ENCODE measurements around the gene MAPK9.
A peak's percentile ranks its signal among the peaks of the same experiment; 100 is the strongest.

The MAPK9 gene

DNA sequence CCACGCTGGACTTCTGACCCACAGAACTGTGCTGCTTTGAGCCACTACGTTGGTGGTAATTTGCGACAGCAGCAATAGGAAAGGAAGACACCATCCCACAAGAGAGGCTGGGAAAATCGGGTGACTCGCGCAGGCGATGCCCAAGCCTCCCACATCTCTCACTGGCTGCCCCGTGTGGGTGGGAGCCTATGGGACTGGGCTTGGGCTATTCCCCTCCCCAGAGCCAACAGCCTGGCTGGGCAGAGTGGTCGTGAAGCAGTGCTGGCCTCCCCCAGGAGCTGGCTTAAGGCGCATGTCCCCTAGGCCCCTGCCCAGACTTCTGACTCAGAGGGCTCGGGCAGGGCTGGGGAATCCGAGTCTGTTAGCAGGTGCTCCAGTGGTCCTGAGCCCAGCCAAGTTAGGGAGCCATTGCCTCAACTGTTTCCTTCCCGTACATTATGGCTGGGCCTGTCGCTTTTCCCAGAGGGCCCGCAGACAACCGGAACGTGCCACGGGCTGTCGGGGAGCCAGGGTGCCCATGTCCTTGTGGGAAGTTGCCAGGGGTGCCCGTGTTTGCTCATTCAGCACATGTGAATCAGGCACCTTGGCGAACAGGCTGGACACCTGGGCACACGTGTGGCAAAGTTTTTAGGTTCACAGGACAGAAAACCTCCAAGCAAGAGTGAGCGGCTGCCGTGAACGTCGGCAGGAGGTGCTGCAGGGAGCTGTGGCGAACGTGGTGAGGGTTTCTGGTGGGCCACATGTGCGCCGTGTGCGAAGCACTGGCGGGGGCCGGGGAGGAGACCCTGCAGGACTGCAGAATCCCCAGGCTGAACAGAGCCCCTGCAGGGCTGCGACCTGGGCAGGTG, 75.9 kb downstream of the MAPK9 start:
- no peak for DNase-seq
- no peak for TF ChIP-seq POLR2A (IDR thresholded peaks at IDR 0.05; ENCODE audit: low read length)
- TF ChIP-seq GATA1 (IDR thresholded peaks at IDR 0.05; ENCODE audit: low read depth, low read length): no peak

DNA sequence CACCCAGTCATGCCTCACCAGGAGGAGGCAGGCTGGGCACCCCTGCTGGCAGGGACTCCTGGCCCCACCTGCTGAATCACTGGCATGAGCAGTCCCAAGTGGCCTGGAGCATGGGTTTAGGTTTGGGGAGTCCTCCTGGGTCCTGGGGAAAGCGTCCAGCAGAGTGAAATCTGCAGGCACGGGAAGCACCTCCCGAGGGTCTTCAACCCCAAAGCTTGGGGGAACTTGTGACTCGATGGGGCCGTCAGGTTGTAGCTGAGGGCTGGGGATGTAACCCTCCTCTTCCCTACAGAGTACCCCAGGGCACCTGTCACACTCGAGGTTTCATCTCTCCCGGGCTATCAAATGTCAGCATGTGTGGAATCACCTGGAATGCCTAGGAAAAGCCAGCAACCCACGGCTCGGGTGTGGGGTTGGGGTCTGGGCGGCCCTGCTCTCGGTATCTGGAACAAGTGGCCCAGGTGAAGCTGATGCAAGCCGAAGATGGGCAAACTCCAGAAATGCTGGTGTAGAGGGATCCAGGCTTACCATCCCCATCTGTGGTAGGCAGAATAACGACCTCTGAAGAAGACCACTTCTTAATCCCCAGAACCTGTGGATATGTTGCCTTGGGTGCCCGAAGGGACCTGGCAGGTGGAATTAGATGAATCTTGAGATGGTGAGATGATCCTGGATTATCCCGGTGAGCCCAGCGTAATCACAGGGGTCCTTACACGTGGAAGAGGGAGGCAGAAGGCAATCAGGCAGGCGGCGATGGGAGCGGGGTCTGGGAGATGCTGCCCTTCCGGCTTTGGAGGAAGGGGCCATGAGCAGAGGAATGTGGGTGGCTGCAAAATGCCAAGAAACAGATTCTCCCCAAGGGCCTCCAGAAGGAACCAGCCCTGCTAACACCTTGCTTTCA, 76.8 kb downstream of the MAPK9 start:
- no peak for DNase-seq
- TF ChIP-seq POLR2A (IDR thresholded peaks at IDR 0.05; ENCODE audit: low read length) (no peak), GATA1 (IDR thresholded peaks at IDR 0.05; ENCODE audit: low read depth, low read length) (no peak)

DNA sequence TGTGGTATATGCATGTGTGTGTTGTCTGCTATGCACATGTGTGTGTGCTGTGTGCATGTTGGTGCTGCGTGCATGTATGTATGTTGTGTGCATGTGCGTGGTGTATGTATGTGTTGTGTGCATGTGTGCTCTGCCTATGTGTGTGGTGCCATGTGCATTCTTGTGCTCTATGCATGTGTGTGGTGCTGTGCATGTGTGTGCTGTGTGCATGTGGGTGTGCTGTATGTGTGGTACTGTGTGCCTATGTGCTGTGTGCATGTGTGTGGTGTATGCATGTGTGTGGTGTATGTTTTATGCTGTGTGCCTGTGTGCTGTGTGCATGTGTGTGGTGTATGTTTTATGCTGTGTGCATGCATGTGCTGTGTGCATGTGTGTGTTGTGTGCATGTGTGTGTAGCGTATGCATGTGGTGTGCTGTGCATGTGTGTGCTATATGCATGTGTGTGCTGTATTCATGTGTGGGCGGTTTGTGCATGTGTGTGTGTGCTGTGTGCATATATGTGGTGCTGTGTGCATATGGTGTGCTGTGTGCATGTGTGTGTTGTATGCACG, 78.2 kb downstream of the MAPK9 start:
- TF ChIP-seq POLR2A (IDR thresholded peaks at IDR 0.05; ENCODE audit: low read length): no peak
- no peak for TF ChIP-seq GATA1 (IDR thresholded peaks at IDR 0.05; ENCODE audit: low read depth, low read length)
- DNase-seq: no peak

DNA sequence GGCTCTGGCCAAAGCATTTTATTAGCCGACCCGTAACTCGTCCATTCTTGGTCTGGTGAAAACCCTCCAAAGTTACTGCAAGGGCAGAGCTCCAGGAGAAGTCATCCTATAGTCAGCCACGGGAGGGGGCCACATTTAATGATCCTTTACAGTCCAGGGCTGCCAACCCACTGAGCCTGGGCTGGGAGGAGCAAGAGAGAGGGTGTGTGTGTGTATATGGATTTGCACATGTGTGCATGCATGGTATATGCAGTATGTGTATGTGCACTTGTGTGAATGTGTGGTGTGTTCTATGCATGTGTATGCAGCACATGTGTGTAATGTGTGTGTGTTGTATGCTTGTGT, 78.7 kb downstream of the MAPK9 start:
- TF ChIP-seq POLR2A (IDR thresholded peaks at IDR 0.05; ENCODE audit: low read length): no peak
- TF ChIP-seq GATA1 (IDR thresholded peaks at IDR 0.05; ENCODE audit: low read depth, low read length): no peak
- no peak for DNase-seq

DNA sequence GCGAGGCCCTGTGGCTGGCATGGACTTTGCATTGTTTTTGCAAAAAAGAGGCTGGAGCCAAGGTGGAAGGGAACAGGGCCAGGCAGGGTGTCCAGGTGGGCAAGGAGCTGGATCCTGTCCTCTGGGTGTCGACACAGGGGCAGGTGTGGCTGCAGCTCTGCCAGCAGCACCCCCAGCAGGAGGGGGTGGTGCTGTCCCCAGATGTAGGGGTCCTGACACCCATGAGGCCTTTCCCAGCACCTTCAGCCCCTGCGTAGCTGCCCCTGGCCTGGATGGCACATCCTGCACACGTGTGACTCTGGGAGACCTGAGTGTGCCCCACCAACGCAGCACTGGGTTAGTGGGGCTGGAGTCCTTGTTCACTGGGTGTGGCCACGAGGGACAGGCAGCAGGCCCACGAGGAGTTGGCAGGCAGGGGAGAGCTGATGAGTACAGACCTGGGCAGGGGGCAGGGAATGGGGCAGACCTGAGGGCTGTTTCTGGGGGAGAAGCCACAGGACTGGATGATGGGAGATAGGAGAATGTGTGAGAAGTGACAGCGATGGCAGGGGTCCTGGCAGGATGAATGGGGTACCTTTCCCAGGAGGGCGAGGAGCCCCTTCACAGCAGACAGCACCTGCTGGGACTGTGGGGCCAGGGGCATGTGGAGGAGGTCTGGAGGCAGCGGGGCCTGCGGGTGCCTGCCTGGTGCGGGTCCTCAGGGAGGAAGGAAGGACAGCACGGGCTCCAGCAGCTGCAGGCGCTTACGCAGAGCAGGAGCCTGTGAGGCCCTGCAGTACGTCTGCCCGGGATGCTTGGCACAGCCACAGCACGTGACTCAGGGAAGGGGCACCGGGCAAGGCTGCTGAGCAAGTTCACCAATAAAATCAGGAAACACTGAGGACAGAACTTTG, 79.3 kb downstream of the MAPK9 start:
- DNase-seq: no peak
- TF ChIP-seq POLR2A (IDR thresholded peaks at IDR 0.05; ENCODE audit: low read length): no peak
- no peak for TF ChIP-seq GATA1 (IDR thresholded peaks at IDR 0.05; ENCODE audit: low read depth, low read length)

DNA sequence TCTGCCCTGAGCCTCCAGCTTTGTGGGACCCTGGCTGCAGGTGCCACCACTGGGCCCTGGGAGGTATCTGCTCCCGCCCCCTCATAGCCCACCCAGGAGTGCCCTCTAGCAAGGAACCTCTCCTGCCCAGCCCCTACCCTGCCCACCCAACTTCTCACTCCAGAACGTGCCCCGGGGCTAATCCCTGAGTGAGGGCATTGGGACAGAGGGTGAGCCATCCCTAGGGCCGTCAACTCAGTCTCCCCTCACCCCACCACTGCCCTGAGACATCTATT, 80.2 kb downstream of the MAPK9 start:
- TF ChIP-seq GATA1 (IDR thresholded peaks at IDR 0.05; ENCODE audit: low read depth, low read length): no peak
- TF ChIP-seq POLR2A (IDR thresholded peaks at IDR 0.05; ENCODE audit: low read length): no peak
- no peak for DNase-seq

DNA sequence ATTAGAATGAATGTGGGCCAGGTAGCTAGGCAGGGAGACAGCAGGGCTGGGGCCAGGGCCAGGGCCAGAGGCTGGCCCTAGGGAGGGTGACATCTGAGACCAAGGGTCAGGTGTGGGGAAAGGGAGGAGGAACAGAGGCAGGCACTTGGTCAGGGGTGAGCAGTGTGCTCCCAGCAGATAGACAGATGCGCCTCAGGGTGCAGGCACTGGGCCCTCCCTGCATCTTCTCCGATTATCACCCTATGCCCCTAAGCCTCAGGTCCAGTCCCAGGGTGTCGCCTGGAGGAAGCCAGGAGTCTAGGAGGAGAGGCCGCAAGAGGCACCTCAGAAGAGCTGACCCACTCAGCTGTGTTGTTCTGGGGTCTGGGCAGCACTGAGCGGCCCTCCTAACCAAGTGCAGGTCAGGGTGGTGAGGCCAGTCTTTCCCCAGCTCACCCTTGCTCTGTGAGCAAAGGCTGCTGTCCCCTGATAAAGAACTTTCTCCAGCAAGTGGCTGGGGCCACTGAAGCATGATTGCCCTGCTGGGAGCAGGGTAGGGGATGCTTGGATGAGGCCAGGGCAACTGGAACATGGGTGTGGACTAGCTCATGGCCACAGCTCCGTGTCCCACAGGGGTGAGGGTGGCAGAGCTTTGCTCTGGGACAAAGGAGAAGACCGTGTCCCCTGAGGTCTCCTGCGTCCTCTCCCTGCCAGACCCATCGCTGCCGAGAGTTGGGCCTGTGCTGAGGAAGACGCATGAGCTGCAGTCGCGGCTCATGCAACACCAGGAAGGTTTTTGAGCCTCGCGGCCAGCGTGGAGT, 80.7 kb downstream of the MAPK9 start:
- TF ChIP-seq POLR2A (IDR thresholded peaks at IDR 0.05; ENCODE audit: low read length): no peak
- TF ChIP-seq GATA1 (IDR thresholded peaks at IDR 0.05; ENCODE audit: low read depth, low read length): no peak
- DNase-seq: no peak

DNA sequence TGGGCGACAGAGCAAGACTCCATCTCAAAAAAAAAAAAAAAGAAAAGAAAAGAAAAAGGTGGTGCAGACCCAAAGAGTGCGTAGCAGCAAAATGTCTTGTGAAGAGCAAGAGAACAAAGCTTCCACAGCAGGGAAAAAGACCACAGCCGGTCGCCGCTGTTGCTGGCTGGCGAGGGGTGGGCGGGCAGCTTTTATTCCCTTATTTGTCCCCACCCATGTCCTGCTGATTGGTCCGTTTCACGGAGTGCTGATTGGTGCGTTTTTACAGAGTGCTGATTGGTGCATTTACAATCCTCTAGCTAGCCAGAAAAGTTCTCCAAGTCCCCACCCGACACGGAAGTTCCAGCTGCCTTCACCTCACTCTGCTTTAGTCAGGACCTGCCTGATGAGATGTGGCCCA, 81.8 kb downstream of the MAPK9 start:
- DNase-seq: peak in 1 of 2 experiments; percentile 11

DNA sequence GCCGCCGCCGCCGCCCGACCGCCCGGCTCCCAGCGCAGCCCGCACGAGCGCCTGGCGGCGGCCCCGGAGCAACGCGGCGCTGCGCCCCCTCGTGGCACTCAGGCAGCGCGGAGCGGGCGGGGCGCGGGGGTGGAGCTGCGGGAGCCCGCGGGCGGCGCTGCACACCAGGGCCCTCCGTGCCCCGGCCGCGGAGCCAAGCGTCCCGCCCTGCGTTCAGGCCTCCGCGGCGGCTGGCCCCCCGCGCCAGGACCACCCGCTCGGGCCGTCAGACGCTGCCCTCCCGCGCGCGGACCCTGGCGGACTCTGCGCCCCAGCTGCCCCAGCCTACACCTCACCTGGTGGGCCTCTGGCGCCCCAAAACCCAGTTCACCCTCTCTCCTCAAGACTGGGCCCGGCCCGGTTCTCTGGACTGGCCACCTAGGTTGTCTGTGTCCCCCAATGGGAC, 82.7 kb downstream of the MAPK9 start, which contains the start of gene RASGEF1C:
TSS of gene RASGEF1C (minus strand) at position 75 of the 445 bp plus-strand sequence. CDS start 71,159 bp downstream, outside the sequence.
- no peak for TF ChIP-seq GATA1 (IDR thresholded peaks at IDR 0.05; ENCODE audit: low read depth, low read length)
- DNase-seq: peak; percentile 78 to 87

DNA sequence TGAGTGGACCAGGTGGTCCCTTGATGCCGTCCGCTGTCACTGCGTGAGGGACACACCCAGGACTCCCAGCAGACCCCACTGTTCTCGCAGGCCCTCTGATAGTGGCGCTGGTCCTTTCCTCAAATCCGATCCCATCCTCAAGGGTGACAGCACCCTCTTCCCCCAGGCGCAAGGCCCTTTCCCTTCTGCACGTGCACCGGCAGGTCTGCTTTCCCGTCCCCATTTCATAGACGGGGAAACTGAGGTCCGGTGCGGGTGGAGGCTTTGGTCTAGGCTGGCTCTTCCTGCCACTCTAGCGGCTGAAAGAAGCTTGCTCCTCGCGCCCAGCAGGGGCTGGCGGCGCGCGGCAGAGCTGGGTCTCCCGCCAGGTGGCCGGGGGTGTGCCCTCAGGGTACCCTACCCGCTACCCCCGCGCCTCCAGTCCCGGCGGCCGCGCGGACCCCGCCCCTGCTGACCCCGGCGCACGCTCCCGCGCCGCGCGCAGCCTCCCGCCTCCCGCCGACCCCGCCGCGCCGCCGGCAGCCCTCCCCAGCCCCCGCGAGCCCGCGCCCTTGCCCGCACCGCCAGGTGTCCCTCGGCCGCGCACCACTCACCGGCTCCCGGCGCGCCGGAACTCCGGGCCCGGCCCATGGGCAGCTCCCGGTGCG, 83.3 kb downstream of the MAPK9 start:
- TF ChIP-seq GATA1 (IDR thresholded peaks at IDR 0.05; ENCODE audit: low read depth, low read length) (no peak), POLR2A (IDR thresholded peaks at IDR 0.05; ENCODE audit: low read length) (no peak)
- peak in 1 of 2 experiments; percentile 28 for DNase-seq

DNA sequence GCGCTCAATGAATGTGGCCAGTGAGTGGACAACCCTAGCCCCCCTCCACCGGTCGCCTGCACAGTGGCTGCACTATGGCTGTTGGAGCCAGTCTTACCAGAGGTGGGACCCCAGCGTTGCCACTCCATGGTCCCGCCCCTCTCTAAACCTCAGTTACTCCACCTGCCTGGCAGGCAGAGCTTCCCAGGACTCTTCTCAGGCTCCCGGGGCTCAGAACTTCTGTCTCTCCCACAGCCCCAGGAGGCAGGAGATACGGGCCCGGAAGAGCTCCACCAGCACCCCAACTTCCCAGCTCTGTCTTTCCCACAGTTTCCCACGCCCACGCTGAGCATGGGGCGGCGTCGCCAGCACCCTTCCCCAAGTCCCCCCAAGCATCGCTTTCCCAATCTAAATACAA, 83.8 kb downstream of the MAPK9 start:
- no peak for DNase-seq
- TF ChIP-seq POLR2A (IDR thresholded peaks at IDR 0.05; ENCODE audit: low read length) (no peak), GATA1 (IDR thresholded peaks at IDR 0.05; ENCODE audit: low read depth, low read length) (no peak)

DNA sequence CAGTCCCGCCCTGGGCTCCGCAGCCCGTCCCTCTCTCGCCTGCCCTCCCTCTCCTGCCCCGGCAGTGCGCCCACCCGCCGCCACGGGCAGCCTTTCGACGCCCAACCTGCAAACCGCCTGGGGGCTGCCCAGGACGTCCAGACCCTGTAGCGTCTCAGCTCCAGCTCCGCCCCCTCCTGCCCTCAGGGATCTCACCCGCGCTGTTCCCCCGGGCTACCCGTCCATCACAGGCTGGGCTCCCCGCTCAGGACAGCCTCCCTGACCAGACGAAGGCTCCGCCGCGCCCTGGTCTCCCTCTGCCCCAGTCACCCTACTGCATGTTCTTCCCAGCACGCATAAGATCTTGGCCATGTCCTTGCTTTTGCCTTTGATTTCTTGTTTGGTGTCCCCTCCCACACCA, 84.3 kb downstream of the MAPK9 start:
- TF ChIP-seq POLR2A (IDR thresholded peaks at IDR 0.05; ENCODE audit: low read length) (no peak), GATA1 (IDR thresholded peaks at IDR 0.05; ENCODE audit: low read depth, low read length) (no peak)
- no peak for DNase-seq

Data from erythroblast (primary cell).